Fibroblast of skin of scalp (primary cell): ENCODE data around the gene PRKCD. TPM values are rescaled to one million over a fixed set of nuclear protein-coding genes. Genes with fewer than 3 reads are reported as not detected.

Experiments used
- DNase-seq: peaks from one replicate; pipeline ENCODE4 v3.0.0-alpha.2; 2013
- polyA plus RNA-seq, 2 experiments: library from polyadenylated mRNA; unstranded; fragments of 120-200 nt; gene quantifications; one replicate each; pipeline ENCODE4 v1.2.1, GENCODE V29; 2013; ENCODE audit not compliant: insufficient read length in 2 of 2

The PRKCD gene
- polyA plus RNA-seq (2013, experiment 1 of 2; ENCODE audit: insufficient read length): 10.1 TPM
- polyA plus RNA-seq (2013, experiment 2 of 2; ENCODE audit: insufficient read length): 8.5 TPM

DNA sequence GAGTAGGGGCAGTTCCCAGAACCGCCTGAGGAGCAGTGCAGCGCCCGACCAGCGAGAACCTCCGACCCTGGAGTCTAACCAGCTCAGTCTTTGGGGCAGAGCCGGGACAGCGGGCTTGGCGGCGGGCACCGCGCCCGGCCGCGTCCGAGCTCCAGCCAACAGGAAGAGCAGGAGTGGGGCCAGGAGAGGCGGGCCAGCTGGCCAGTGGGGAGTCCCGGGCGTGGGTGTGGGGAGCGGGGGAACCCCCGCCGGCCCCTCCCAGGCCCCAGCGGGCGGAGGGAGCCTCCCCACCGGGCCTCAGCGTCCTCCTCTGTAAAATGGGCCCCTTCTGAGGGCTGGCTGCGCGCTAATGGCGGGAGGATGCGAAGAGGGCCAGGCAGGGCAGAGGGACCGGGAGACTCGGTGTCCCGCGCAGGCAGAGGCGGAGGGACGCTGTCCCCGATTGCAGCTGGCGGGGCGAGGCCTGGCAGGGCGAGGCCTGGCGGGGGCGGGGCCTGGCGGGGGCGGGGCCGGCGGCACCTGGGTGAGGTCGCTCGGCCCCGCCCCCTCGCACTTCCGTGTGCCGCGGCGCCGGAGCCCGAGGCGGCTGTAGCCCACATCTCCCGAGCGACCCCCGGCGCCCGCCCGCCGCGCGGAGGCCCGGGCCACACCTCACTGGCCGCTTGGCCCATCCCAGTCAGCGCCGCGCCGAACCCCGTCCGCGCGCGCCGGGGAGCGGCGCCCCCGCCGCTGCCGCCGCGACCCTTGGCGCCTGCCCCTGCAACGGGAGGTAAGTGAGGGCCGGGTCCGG is at the start of gene PRKCD:
PRKCD (plus strand) TSS at position 550 of the 790 bp plus-strand sequence. CDS start 17,214 bp downstream, outside the sequence.
- DNase-seq: peak; percentile 68

DNA sequence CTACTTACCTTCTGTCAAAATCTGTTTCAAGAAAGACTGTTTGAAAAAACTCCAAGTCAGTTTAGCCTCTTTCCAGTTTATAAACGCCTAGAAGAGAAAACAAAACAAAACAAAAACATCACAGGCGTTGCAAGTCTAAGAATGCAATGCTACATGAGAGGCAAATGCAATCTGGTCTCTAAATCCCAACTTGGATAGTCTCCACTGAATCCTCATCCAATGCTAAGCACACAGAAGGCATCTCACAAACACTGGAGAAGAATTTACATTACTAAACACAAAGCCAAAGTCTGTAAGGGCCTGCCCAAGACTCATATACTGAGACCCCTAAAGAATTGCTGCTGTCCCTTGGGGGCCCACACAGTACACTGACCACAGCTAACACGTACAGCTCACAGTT is 49.2 kb upstream of the PRKCD start:
- no peak for DNase-seq

DNA sequence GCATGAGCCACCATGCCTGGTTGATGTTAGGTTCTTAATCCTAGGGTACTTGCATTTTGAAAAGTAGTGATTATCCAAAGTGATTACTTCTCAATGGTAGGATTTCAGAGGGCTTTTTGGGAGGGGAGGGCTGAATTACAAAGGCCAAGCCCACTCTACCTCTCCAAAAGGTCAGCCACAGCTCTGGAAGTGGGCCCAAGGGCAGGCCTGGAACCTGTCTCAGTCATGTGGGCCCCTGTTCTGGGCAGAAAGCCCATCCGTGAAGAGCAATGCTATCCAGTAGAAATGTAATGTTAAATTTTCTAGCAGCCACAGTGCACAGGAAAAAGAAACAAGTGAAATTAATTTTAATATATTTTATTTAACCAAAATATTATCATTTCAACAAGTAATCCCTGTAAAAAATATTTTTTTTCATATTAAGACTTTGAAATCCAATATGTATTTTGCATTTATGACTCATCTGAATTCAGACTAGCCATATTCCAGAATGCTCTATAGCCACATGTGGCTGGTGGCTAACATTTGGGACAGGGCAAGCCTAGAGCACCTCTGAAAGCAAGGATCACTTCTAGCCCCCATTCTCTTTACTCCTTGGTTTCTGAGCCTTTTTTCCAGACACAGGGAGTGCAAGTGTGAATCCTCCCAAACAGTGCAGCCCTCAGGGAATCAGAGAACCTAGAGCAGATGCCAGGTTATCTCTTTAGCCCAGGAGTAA is 47.6 kb upstream of the PRKCD start:
- no peak for DNase-seq

DNA sequence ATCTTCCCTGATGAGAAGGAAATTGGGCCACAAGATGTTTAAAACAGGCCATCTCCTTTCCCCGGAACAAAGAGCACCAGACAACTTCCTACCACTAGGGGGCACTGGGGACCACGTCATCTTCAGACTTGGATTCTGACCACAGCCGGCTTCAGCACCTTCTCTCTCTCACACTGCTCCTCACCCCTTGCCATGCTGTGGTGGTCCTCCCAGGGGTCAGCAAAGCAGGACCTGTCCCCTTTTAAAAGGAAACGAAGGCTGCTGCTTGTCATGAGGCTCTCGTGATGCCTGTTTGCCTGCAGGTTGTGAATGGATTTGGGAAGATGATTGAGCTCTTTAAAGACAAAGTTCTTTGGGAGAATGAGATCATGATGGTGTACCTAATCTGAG is 47.0 kb upstream of the PRKCD start:
- peak; percentile 71 for DNase-seq

DNA sequence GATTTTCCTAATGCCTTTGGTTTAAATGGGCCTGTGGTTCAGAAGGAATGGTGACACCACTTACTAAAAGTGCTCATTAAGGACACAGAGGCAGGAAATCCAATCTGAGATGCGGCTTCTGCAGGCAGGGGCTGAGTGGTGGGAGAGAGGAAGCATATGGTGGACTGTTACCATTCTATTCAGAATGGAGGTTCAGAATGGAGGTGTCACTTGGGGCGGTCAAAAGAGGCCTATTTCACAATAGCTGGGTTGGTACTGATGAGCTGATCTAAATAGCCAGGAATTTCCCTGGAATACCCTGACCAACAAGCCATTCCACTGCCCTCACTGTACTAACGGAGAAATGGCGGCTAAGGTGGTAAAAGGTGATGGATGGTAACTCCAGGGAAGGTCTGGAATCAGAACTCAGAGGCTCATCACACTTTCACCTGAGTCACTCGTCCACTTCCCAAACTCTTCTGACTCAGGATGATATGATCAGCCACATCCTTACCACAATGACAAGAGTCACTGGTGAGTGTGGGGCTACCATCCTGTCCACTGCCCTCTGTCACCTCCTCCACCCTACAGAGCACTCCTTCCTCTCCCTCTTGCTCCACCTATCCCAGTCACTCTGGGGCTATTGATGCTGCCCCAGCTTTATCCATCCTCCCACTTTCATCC is 46.5 kb upstream of the PRKCD start:
- DNase-seq: no peak

GRCh38 chr3:53116956-53117355 is 44.1 kb upstream of the PRKCD start:
- DNase-seq: no peak

GRCh38 chr3:53120336-53120735 is 40.7 kb upstream of the PRKCD start:
- DNase-seq: no peak

GRCh38 chr3:53122255-53122932 is 38.6 kb upstream of the PRKCD start:
- DNase-seq: no peak

DNA sequence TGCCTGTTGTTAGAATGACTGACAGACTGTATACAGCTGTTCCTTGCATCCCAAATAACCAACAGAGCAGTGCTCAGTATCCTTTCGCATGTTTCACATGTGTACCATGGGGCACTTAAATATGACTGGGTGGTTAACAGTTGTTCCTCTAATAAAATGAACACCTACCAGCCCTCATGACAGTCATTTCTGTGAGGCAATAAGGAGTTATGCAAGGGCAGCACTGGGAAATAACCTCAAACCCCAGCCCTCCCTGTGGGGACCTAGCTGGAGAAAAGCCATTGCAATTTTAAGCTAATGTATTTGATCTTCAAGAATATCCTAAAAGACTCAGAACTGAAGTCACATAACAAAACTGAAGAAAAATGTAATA is 38.1 kb upstream of the PRKCD start:
- no peak for DNase-seq

- no peak for DNase-seq
Measured at GRCh38 chr3:53123510-53123909, 37.5 kb upstream of the PRKCD start.

DNA sequence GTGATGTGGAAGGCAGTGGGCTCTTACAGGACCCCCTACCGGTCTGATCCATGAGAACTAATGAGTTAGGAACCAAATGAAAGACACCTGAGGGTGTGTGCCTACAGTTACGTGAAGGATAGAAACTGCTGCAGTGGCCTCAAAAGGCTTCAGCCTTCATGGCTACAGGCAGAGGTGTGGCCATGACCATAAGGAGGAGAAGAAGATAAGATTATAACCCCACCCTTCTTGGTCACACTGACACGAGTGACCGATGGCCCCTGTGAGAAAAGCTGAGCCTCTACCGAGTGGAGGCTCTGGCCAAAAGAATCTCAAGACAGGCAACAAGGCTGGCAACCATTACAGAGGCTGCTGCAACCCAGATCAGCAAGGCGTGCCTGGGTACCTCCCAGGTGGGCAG is 37.1 kb upstream of the PRKCD start:
- no peak for DNase-seq

DNA sequence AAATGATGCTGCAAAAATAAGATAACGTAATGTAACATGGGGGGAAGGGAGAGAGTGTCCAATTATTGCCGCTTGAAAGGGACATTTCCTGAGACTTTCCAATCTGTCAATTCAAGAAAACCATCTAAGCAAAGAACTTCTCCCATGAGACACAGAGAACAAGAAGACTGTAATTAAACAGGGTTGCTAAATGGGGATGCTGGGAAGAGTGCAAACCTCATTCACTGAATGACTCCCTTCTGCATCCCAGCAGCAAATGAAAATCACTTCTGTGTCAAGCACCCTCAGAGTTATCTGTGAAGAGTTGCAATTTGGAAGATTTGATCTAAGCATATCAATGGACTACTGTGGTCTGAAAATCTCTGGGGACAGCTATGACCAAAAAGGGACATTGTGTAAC is 34.4 kb upstream of the PRKCD start:
- no peak for DNase-seq

DNA sequence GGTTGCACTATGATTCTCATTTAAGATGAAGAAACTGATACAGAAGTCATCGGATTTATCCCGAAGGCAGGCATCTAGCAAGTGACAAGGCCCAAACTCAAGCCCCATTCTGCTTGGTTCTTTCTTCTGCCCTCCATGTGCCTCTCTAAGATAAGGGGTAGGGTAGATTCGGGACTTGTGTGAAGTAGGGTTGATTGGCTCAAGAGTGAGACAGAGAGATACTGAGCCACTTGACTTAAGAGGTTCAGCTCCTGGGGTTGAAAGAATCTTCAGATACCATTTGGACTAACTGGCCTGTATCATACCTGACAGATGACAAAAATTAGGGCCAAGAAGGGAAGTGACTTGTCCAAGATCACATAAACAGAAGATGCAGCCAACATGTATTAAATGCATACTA is 31.7 kb upstream of the PRKCD start:
- no peak for DNase-seq

DNA sequence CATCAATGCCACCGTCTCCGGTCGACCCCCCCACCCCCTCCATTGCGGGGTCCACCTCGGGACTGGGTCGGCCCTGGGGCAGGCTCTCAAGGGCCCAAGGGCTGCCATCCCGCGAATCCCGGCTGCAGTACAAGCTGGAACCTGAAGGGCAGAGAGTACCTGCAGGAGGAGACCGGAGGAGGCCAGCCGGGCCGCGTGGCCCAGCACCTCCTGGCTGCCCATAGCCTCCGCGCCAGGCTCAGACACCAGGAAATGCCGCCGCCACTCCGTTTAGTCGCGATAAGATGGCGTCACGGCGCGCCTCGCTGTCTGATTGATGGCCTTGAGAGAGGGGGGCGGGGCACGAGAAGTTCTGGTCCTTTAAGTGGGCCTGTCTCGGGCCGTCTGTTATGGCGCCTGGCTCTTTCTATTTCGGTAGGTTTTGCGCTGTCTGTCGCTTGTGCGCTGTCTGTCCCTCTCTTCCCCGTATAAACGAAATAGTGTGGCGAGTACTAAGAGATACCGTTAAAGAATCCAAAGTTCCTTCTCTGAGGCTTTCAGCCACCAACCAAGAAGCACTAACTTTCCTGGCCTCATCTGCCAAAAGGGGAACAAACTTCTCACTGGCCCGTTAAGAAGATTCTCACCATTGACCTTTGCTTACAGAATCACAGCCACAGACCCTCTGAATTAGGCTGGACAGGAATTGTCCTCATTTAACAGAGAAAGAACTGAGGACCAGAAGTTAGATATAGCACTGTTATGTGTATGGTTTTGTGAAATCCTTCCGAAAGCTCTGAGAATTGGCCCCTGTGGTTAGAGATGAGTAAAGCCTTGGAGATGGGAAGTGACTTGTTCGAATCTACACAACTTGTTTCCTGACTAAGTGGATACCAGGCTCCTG is 30.6 kb upstream of the PRKCD start, which contains the start of gene RFT1:
RFT1 (minus strand) TSS at position 257 of the 883 bp plus-strand sequence; CDS start at position 222, 35 bp downstream.
- DNase-seq: peak; percentile 97

DNA sequence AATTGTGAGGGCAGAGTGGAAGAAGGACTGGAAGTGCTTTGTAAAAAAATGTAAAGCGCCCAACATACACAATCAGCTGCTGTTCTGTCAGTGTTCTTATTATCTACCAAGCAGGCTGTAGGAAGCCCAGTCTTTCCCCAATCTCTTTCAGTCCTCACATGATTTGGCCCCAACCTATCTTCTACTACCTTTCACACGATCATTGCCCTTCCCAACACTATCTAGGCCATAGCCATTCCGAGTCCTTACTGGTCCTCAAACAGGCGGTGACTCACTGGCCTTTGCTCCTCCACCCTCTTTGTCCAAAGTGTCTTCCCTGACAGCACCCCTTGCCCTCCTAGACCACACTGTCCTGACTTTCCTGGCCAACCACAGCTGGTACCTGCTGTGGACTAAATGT is 29.9 kb upstream of the PRKCD start:
- no peak for DNase-seq

- no peak for DNase-seq
Measured at GRCh38 chr3:53132347-53132746, 28.7 kb upstream of the PRKCD start.

DNA sequence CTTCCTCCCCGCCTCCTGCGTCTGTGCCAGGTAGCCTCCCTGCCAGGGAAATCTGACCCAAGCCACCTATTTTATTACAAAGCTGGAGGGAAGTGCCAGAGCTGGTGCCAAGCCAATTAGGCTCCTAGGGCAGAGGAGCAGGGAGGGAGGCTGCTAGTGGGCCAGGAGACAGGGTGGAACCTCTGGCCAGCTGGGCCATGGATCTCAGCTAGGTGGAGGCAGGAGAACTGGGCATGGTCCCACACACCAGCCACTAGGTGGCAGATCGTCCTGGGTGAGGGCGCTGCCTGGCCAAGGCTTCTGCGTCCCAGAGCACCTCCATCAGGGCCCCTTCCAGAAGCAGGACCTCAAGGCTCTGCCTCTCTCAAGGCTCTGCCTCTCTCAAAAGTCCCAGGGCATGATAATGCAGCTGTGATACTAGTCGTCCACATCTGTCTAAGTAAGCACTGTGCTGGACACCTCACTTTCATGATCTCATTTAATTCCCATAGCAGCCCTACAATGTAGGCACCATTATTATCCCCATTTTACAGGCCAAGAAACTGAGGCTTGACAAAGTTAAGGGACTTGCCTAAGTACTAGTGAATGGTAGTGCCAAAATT is 26.3 kb upstream of the PRKCD start:
- DNase-seq: peak; percentile 68

GRCh38 chr3:53137221-53137620 is 23.8 kb upstream of the PRKCD start:
- DNase-seq: no peak

- DNase-seq: peak; percentile 29
Measured at GRCh38 chr3:53137835-53138446, 23.1 kb upstream of the PRKCD start.
